WERI-Rb-1 (cell line): Measurements from ENCODE around the gene CDYL2.

ENCODE experiments used
- DNase-seq: peaks from one replicate; pipeline ENCODE4 v3.0.0-alpha.2; 2020
- H3K27ac ChIP-seq: fragments of 250-450 bp; sonication (Bioruptor Pico); 2 replicates; pipeline ENCODE4 v1.5.1; 2020; ENCODE audit warnings: mild to moderate bottlenecking, moderate library complexity
- H3K27me3 ChIP-seq: fragments of 250-450 bp; sonication (Bioruptor Pico); 2 replicates; pipeline ENCODE4 v1.5.1; 2021; ENCODE audit warnings: mild to moderate bottlenecking, low read depth, moderate library complexity; ENCODE audit not compliant: insufficient read depth, severe bottlenecking
- H3K36me3 ChIP-seq: fragments of 250-450 bp; sonication (Bioruptor Pico); 2 replicates; pipeline ENCODE4 v1.5.1; 2020; ENCODE audit warnings: mild to moderate bottlenecking, moderate library complexity
- H3K4me3 ChIP-seq: 2 replicates; pipeline ENCODE4 v1.5.1; 2011; ENCODE audit warnings: low read depth, mild to moderate bottlenecking, control low read depth, low read length
- H3K9me3 ChIP-seq: fragments of 250-450 bp; sonication (Bioruptor Pico); 2 replicates; pipeline ENCODE4 v1.5.1; 2021; ENCODE audit warnings: mild to moderate bottlenecking, moderate library complexity; ENCODE audit not compliant: severe bottlenecking
- TF ChIP-seq, protein P1 (sequence below): IDR thresholded peaks from 2 replicates; pipeline ENCODE4 v1.5.1; 2011; ENCODE audit warnings: low read depth, mild to moderate bottlenecking, control low read depth, inconsistent platforms, low read length

Gene CDYL2

DNA sequence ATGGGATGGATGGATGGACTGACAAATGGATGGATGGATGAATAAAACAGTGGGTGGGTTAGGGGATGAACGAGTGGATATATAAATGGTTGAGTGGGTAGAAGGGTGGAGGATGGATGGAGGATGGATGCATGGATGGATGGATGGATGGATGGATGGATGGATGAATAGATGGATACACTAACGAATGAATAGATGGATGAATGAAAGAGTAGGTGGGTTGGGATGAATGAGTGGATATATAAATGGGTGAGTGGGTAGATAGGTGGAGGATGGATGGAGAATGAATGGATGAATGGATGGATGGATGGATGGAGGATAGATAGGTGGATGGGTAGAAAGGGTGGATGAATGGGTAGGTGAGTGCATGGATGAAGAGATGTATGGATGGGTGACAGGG is 62.1 kb downstream of the CDYL2 start:
- Histone ChIP-seq H3K36me3 (no peaks in the 10 kb centered on the region), H3K27me3 (peaks cover 2% of the 10 kb centered on the region), H3K9me3 (no peaks in the 10 kb centered on the region), H3K4me3 (no peak overlapping the region), H3K27ac (no peak overlapping the region)
- DNase-seq: no peak
- TF ChIP-seq, protein P1, sequence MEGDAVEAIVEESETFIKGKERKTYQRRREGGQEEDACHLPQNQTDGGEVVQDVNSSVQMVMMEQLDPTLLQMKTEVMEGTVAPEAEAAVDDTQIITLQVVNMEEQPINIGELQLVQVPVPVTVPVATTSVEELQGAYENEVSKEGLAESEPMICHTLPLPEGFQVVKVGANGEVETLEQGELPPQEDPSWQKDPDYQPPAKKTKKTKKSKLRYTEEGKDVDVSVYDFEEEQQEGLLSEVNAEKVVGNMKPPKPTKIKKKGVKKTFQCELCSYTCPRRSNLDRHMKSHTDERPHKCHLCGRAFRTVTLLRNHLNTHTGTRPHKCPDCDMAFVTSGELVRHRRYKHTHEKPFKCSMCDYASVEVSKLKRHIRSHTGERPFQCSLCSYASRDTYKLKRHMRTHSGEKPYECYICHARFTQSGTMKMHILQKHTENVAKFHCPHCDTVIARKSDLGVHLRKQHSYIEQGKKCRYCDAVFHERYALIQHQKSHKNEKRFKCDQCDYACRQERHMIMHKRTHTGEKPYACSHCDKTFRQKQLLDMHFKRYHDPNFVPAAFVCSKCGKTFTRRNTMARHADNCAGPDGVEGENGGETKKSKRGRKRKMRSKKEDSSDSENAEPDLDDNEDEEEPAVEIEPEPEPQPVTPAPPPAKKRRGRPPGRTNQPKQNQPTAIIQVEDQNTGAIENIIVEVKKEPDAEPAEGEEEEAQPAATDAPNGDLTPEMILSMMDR: no peak

DNA sequence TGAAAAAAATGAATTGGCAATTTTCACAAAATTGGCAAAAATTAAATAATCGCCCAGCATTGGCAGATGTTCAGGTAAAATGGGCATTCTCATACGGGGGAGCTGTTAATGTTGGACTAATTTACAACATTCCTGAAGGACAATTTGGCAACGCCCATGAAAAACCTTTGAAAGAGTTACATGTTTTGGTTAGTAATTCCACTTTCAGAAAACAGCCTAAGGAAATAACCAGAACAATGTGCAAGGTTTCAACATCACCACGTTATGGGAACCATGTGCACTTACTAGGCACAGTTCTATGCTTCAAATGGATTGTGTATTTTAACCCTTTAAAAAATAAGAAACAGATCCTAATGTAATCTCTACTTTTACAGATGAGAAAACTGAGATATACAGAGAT is 62.7 kb downstream of the CDYL2 start:
- no peak for DNase-seq
- Histone ChIP-seq H3K27me3 (no peaks in the 10 kb centered on the region), H3K36me3 (no peaks in the 10 kb centered on the region), H3K9me3 (no peaks in the 10 kb centered on the region), H3K27ac (no peak overlapping the region), H3K4me3 (no peak overlapping the region)
- TF ChIP-seq, protein P1: no peak

- no peak overlapping the region for H3K4me3 ChIP-seq
- TF ChIP-seq, protein P1: no peak
- H3K27me3 ChIP-seq: no peaks in the 10 kb centered on the region
- no peaks in the 10 kb centered on the region for H3K36me3 ChIP-seq
- H3K9me3 ChIP-seq: no peaks in the 10 kb centered on the region
- DNase-seq: no peak
- no peak overlapping the region for H3K27ac ChIP-seq
These were observed 64.9 kb downstream of the CDYL2 start for GRCh38 chr16:80739523-80739922.

- TF ChIP-seq, protein P1: no peak
- Histone ChIP-seq H3K9me3 (no peaks in the 10 kb centered on the region), H3K36me3 (no peaks in the 10 kb centered on the region), H3K27me3 (no peaks in the 10 kb centered on the region), H3K27ac (no peak overlapping the region), H3K4me3 (no peak overlapping the region)
- no peak for DNase-seq
These were observed 65.9 kb downstream of the CDYL2 start for GRCh38 chr16:80738521-80738920.

GRCh38 chr16:80735846-80736245 is 68.6 kb downstream of the CDYL2 start:
- no peak overlapping the region for H3K4me3 ChIP-seq
- H3K27me3 ChIP-seq: no peaks in the 10 kb centered on the region
- H3K27ac ChIP-seq: no peak overlapping the region
- no peaks in the 10 kb centered on the region for H3K36me3 ChIP-seq
- DNase-seq: no peak
- TF ChIP-seq, protein P1: no peak
- no peaks in the 10 kb centered on the region for H3K9me3 ChIP-seq

- no peak for DNase-seq
- TF ChIP-seq, protein P1: no peak
- Histone ChIP-seq H3K4me3 (no peak overlapping the region), H3K27me3 (no peaks in the 10 kb centered on the region), H3K27ac (no peak overlapping the region), H3K36me3 (no peaks in the 10 kb centered on the region), H3K9me3 (no peaks in the 10 kb centered on the region)
These were observed 71.0 kb downstream of the CDYL2 start for GRCh38 chr16:80733407-80733806.
